Fibroblast of villous mesenchyme (primary cell): ENCODE data around the gene CMKLR1. TPM values are rescaled to one million over a fixed set of nuclear protein-coding genes. Genes with fewer than 3 reads are reported as not detected.

ENCODE experiments used
- DNase-seq: peaks from one replicate; pipeline ENCODE4 v3.0.0-alpha.2; 2010; ENCODE audit warnings: low read depth
- H3K4me3 ChIP-seq: 2 replicates; pipeline ENCODE4 v1.5.1; 2011; ENCODE audit warnings: low read depth, mild to moderate bottlenecking, low read length
- total RNA-seq: library from RNA; depleted of rRNA; stranded (reverse); fragments of >200 nt; gene quantifications from 2 replicates; pipeline ENCODE4 v1.2.3, GENCODE V29; 2012
- TF ChIP-seq, protein P1 (sequence below): IDR thresholded peaks from 2 replicates; pipeline ENCODE4 v1.5.1; 2012; ENCODE audit warnings: low read depth, mild to moderate bottlenecking, low read length; ENCODE audit not compliant: insufficient read depth

CMKLR1 gene
- total RNA-seq, 1 donor, result 1.7 TPM

DNA sequence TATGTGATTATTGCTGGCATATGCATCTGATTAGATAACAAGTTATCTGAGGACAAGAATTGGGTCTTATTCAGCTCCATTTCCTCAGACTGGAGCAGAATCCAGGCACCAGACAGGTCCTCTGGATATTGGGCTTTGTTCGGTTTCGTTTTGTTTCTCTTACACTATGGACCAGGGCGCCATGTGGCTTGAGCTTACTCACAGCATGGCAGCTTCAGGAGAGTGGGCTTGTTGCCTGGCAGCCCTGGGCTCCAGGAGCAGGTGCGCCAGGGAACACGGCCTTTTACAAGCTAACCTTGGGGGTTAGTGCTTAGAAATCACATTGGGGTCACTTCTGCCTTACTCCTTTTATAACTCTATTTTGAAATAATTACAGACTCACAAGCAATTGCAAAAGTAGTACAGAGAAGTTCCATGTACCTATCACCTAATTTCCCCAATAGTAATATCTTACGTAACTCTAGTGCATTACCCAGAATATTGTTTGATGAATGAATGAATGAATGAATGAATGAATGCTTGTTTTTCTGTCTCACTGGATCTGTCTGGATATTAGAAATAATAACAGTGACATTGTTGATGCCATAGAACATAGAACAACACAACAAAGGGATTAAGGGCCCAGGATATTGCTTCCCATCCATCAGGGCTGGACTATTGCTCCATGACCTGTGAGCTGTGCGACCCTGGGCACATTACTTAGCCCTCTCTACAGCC is 39.0 kb downstream of the CMKLR1 start:
- H3K4me3 ChIP-seq, result no peak overlapping the region
- DNase-seq, result no peak
- TF ChIP-seq, protein P1, sequence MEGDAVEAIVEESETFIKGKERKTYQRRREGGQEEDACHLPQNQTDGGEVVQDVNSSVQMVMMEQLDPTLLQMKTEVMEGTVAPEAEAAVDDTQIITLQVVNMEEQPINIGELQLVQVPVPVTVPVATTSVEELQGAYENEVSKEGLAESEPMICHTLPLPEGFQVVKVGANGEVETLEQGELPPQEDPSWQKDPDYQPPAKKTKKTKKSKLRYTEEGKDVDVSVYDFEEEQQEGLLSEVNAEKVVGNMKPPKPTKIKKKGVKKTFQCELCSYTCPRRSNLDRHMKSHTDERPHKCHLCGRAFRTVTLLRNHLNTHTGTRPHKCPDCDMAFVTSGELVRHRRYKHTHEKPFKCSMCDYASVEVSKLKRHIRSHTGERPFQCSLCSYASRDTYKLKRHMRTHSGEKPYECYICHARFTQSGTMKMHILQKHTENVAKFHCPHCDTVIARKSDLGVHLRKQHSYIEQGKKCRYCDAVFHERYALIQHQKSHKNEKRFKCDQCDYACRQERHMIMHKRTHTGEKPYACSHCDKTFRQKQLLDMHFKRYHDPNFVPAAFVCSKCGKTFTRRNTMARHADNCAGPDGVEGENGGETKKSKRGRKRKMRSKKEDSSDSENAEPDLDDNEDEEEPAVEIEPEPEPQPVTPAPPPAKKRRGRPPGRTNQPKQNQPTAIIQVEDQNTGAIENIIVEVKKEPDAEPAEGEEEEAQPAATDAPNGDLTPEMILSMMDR, result no peak

GRCh38 chr12:108299516-108299915 is 39.6 kb downstream of the CMKLR1 start:
- no peak overlapping the region for H3K4me3 ChIP-seq
- TF ChIP-seq, protein P1, result no peak
- DNase-seq, result no peak

DNA sequence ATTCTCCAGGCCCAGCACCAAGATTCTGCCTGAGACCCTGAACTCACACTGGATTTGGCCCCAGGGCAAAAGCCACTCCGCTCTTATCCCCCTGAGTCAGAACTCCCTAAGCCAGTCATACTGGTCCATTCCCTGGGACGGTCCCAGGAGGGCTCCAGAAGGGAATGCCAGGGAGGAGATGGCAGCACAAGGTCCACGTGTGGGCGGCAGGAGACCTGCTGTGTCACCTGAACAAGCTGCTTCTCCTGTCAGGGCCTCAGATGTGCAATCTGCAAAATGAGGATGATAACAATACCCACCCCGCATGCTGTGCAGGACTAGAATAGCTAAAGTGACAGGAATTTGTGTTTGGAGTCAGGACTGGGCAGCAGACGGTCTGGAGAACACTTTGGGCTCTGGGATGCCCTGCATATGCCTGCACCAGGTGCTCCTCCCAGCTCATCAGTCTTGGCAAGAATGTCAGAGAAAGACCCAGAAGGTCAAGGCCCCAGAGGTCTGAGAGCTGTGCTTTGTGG is 40.3 kb downstream of the CMKLR1 start:
- no peak overlapping the region for H3K4me3 ChIP-seq
- DNase-seq, result no peak
- TF ChIP-seq, protein P1, result no peak

DNA sequence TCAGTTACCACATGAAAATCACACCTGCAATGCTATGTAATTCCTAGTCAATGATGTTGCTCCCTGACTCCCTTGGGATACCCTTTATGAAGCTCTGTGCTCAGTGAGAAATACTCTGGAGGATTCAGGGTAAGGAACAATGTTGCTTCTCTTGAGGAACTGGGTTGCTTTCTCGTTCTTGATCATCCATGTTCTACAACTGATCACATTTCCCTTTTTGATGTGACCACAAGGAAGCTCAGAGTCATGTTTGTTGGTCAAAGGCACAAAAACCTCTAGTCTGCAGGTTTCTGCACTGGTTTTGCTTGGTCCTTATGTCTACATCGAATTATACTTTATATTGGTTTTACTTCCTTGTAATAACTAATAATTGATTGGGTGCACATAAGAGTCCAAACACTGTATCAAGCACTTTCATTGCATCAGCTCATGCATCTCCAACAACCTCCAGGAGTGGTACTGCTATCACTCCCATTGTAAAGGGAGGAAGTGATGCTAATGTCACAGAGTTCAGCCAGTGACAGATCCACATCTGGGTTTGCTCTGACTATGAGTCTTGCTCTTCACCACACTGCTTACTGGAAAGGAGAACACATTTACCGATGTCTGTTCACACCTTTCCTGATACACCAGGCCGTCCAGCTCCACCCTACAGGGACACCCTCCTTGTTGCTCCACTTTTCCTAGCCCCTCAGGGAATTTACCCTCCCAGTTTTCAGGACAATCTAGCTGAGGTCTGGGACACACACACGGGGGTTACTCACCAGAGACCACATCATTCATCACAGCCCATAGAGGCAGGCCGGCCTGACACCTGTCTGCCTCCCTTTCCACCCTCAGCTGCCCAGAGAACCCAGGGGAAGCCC is 41.0 kb downstream of the CMKLR1 start:
- DNase-seq, result no peak
- TF ChIP-seq, protein P1, result no peak
- H3K4me3 ChIP-seq, result no peak overlapping the region

DNA sequence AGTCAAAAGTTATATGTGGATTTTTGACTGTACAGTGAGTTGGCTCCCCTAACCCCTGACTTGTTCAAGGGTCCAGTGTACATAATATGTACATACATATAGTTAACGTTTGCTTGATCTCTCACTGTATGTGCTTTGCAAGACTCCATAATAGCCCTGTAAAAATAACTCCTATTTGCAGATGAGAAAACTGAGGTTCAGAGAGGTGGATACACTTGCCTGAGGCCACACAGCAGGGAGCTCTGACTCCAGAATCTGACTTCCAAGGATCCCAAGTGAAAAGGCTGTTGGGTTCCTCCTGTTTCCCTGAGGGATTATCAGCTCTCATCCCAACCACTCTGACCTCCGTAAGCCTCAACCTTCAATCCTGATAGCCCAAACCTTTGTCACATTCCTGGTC is 41.7 kb downstream of the CMKLR1 start:
- H3K4me3 ChIP-seq, result no peak overlapping the region
- no peak for DNase-seq
- TF ChIP-seq, protein P1, result no peak

- H3K4me3 ChIP-seq, result no peak overlapping the region
- no peak for DNase-seq
- TF ChIP-seq, protein P1, result no peak
Observed at GRCh38 chr12:108296945-108297344, 42.2 kb downstream of the CMKLR1 start.
